NCI-H187 (cell line): ENCODE data around the gene C2orf42.
A peak's percentile ranks its signal among the peaks of the same experiment; 100 is the strongest.
"Not testable (repeated sequence)": the region's sequence is repeated elsewhere in the genome, so short reads cannot be mapped to it uniquely, and the experiment has no call there.

Experiments used
- DNase-seq, 2 experiments: peaks; one replicate each; lab custom pipeline; 2025; lab: John Stamatoyannopoulos, UW

The C2orf42 gene

DNA sequence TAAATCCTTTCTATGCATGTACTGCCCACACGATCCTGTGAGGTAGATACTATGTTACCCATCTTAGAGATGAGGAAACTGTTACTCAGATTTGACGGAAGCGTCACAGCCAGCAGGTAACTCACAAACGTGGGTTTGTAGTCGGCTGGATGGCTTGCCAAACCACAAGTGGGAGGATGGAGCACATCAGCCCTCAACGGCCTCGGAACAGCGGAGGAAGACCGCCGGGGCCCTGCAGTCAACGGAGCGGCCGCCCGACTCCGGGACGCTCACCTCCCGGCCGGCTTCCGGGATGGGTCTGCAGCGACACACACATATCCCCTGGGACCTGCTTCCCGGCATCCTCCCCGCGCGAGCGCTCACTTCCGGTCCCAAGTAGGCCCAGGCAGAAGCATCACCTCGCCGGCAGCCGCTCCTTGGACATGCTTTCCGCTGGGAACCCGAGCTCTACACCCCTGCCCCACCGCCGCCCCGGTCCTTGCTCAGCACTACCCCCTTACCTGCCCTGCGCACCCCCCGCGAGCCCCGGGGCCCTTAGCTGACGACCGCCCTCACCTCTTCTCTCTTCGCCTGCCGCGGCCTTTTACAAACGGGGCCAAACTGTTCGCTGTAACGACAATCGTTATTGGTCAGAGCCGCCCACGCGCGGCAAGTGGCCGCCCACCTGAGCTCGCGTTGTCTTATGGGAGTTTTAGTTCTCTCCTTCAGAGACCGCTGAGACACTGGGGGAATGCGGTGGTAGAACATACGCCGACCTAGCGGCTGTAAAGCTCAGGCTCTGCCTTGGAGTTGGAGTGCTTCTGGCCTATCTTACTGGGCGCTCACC lies at the start of gene C2orf42:
Gene C2orf42 (minus strand): TSS at position 602 of the 826 bp plus-strand sequence. CDS start 9,034 bp downstream, outside the sequence.
- DNase-seq: peak; percentile 94 to 97

- DNase-seq: no peak
These were observed 49.8 kb upstream of the C2orf42 start for GRCh38 chr2:70240599-70240998.

DNA sequence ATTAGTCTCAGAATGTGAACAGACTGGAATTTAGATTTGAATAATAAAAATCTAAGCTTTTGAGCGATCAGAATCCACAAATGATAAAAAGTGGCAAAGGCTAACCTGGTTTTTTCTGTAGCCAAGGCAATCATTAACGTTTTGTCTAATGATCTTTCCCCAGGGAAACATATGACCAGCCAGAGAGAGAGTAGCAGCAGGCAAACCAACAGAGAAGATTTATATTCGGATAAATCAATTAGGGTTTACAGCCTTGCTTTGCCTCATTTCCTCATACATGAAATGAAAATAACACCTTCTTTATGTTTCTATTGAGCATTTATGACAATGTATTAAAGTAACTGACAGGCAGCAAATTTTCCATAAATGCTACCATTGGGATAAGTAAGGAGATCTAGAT lies 43.1 kb upstream of the C2orf42 start:
- DNase-seq: no peak

- no peak for DNase-seq
These were observed 36.0 kb upstream of the C2orf42 start for GRCh38 chr2:70226781-70227180.

- DNase-seq: not testable (repeated sequence)
These were observed 32.5 kb upstream of the C2orf42 start for GRCh38 chr2:70223305-70223704.

GRCh38 chr2:70214953-70215549 lies 24.2 kb upstream of the C2orf42 start:
- no peak for DNase-seq

GRCh38 chr2:70214365-70214764 lies 23.5 kb upstream of the C2orf42 start:
- no peak for DNase-seq

DNA sequence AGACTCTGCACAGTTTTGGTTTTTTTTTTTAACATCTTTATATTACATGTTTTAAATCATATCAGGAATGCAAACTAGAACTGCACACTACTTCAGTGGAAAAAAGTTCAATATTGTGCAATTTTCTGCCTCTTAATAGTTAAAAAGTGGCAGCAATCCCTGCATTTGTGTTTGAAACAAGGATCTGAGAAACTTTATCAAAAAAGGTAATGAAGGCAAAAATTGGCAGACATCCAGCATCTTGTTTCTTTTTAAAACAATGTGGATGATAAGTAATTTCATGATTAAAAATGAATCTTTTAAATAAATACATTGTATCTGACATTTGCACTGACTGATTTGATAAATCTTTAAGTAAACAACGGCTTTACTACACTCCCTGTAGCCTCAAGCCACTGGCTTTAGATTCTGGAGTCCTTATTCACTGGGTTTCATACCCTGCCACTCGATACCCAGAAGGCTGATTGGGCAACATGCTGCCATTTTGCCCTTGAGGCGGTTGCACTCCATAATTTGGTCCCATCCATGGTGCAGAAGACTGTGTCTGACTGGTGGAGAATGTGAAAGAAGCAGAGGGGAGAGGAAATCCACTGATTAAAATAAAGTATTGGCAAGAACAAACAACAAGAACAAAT lies 21.6 kb upstream of the C2orf42 start:
- DNase-seq: no peak

DNA sequence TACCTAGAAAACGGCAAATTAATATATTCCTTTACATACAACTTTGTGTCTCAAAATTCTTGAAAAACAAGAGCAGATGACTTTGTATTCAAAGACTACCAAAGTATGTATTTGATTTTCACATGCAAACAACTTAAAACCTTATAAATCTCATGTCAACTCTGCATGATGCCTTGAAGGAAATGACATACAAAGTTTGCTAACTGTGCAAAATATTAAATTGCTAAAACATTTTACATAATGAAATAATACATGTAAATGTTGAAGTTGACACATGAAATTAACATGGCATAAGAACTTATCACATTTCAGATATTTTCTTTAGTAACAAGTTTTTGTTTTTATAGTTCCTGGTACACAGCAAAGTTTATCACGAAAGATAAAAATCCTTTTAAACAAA lies 20.8 kb upstream of the C2orf42 start:
- DNase-seq: no peak

GRCh38 chr2:70204452-70204851 lies 13.6 kb upstream of the C2orf42 start:
- no peak for DNase-seq

GRCh38 chr2:70203086-70203485 lies 12.3 kb upstream of the C2orf42 start:
- DNase-seq: no peak

DNA sequence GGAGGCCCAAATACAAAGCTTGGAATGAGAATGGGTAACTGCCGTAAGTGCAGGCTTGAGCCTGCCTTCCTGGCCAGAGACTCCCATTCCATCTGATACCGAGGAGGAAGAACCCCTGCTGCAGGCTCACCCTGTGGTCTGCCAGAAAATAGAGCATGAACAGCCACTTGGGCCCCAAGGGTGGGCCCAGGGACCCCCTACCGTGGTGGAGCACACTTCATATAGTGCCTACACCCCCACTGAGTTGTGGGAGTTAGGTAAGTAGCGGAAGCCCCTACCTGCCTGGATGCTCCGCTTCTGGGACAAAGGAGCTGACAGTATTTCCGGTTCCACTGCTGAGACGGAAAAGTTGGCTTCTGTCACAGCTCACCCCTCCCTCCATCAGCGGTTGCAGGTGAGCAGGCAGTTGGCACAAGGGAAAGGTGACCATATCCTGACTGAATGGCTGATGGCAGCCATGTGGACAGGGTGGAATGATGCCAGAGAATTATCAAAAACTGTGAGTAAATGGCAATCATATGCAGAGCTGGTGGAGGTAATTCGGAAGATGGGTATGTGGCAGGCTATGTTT lies 11.5 kb upstream of the C2orf42 start:
- DNase-seq: no peak

DNA sequence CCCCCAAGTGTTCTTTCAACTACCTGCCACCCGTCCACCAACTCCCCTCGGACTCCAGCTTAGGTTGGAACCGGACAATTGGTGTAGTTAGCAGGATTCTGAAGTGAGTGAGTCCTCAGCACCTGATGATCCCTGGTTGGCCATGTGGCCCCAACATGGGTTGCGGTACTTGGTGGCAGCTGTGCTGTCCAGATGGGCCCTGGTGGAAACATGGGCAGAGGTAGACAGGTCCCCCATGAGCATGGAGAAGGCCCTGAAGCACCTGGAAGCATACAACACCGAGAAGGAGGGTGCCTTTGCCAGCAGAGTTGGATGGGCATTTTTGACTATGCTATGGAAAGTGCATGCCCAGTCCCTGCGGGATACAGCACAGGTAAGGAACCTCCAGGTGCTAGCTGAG lies 11.0 kb upstream of the C2orf42 start:
- no peak for DNase-seq

GRCh38 chr2:70201225-70201768 lies 10.5 kb upstream of the C2orf42 start:
- no peak for DNase-seq

DNA sequence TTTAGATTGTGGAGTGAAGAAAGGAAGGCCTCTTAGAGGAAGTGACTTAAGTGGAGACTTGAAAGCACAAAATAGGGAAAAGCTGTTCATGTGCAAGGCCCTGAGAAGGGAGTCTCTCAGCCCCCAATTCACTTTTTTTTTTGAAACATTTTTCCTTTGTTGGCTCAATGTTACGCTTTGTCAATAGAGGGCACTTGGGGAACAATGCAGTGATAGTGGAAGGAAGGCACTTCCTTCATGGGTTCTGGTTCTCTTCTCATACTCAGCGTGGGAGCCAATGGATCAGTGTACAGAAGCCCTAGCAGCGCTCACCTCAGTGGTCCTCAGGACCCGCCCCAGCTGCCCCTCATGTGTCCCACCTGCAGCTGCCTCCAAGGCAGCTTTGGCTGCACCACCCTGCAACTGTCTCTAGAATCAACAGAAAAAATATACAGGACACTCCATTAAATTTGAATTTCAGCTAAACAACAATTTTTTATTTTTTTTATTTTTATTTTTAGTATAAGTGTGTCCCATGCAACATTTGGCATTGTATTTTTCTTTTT lies 8.6 kb upstream of the C2orf42 start:
- DNase-seq: no peak

DNA sequence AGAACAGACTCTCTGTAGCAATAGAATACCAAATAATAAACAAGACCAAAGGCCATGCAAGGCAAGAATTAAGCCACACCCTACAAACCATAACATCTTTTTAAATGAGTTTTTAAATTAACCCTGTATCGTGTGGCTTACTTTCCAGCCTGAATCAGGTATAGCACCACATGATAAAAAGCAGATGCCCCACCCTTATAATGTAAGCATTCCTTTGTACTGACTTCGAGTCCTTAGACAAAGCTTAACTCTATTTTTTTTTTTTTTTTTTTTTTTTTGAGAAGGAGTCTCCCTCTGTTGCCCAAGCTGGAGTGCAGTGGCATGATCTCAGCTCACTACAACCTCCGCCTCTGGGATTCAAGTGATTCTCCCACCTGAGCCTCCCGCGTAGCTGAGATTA lies 1.7 kb upstream of the C2orf42 start:
- no peak for DNase-seq

DNA sequence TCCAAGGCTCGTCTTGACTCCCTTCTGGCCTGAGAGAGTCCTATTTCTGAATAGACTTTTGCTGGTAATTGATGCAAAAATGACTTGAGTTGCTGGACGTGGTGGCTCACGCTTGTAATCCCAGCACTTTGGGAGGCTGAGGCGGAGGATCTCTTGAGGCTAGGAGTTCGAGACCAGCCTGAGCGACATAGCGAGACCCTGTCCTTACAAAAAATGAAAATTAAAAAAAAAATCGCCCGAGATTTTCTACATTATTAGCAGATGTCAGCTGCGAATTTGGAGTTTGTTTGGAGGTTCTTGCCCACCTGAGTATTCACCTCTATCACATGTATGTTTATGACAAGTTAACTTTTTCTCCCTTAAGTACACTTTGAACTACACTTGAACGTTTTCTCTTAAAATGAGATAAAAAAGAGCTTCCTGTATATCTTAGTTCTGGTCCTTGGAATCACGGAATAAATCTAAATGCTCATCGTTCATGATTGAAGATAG lies 471 bp upstream of the C2orf42 start:
- no peak for DNase-seq

GRCh38 chr2:70188460-70188859 lies 2.4 kb downstream of the C2orf42 start:
- no peak for DNase-seq

- DNase-seq: not testable (repeated sequence)
These were observed 3.6 kb downstream of the C2orf42 start for GRCh38 chr2:70187170-70187569.

- no peak for DNase-seq
These were observed 8.1 kb downstream of the C2orf42 start for GRCh38 chr2:70182689-70183088.

GRCh38 chr2:70181363-70181956 lies 9.4 kb downstream of the C2orf42 start:
- no peak for DNase-seq

GRCh38 chr2:70173520-70173919 lies 17.3 kb downstream of the C2orf42 start:
- no peak for DNase-seq
